Stomach (tissue), 9 donors: Measurements from ENCODE around the gene BRD9. TPM values are rescaled to one million over a fixed set of nuclear protein-coding genes. Genes with fewer than 3 reads are reported as not detected.

Experiments used
- DNase-seq, 2 donors: peaks; one replicate each; pipeline versions ENCODE4 v3.0.0 to v3.0.0-alpha.2; 2013 to 2019
- H3K27ac ChIP-seq, 5 donors: fragments of 200-600 bp in 4 of 5; sonication (generic) in 4 of 5; one replicate each; pipeline ENCODE4 v1.5.1; 2013 to 2019; ENCODE audit warnings: mild to moderate bottlenecking in 1 of 5, moderate library complexity in 1 of 5
- H3K27me3 ChIP-seq, 3 donors: fragments of 200-600 bp; sonication (generic); one replicate each; pipeline ENCODE4 v1.5.1; 2017 to 2019; ENCODE audit warnings: mixed run types in 1 of 3
- H3K36me3 ChIP-seq, 4 donors: fragments of 200-600 bp; sonication (generic); 1 replicate in 3 of 4; 2 replicates in 1 of 4; pipeline ENCODE4 v1.5.1; 2016 to 2019
- H3K4me1 ChIP-seq, 4 donors: fragments of 200-600 bp; sonication (generic); one replicate each; pipeline ENCODE4 v1.5.1; 2016 to 2019
- H3K4me3 ChIP-seq, 4 donors: fragments of 200-600 bp; sonication (generic) in 3 of 4; one replicate each; pipeline ENCODE4 v1.5.1; 2016 to 2019; ENCODE audit warnings: mild to moderate bottlenecking in 1 of 4
- H3K9me3 ChIP-seq, 4 donors: fragments of 200-600 bp; sonication (generic); one replicate each; pipeline ENCODE4 v1.5.1; 2016 to 2019
- CTCF ChIP-seq, 7 experiments: fragments of 450-650 bp in 4 of 7; fragments of 200-600 bp in 3 of 7; sonication (generic) in 3 of 7; IDR thresholded peaks; one replicate each; pipeline ENCODE4 v1.5.1; 2016 to 2019; ENCODE audit warnings: antibody characterized with exemption in 7 of 7, control low read depth in 2 of 7, mild to moderate bottlenecking in 1 of 7
- EP300 ChIP-seq: sonication (generic); formaldehyde crosslinking; IDR thresholded peaks from one replicate; pipeline ENCODE4 v1.6.1; 2017; ENCODE audit warnings: antibody characterized with exemption
- POLR2A ChIP-seq, 4 donors: fragments of 450-650 bp; IDR thresholded peaks; one replicate each; pipeline ENCODE4 v1.6.1; 2016; ENCODE audit warnings: antibody characterized with exemption in 4 of 4, control low read depth in 2 of 4, mild to moderate bottlenecking in 1 of 4, moderate library complexity in 1 of 4
- POLR2AphosphoS5 ChIP-seq, 3 donors: sonication (generic); formaldehyde crosslinking; IDR thresholded peaks; one replicate each; pipeline ENCODE4 v1.6.1; 2016; ENCODE audit warnings: antibody characterized with exemption in 3 of 3
- WGBS, 5 donors: extraction: QIAGEN DNeasy Blood & Tissue Kit in 3 of 5; methylation state at CpG; one replicate each; pipeline versions ENCODE4 v1.1.5 to v1.1.7; 2013 to 2018; 5-methylcytosine and 5-hydroxymethylcytosine counted together
- intact Hi-C: fragments of 100-400 bp; cut with DNase I; formaldehyde crosslinking; loops from one replicate; pipeline ENCODE4 v1.15.1; 2023; ENCODE audit warnings: low total_unique reads
- polyA plus RNA-seq, 3 donors: library from polyadenylated mRNA; stranded (reverse); fragments of 200-250 nt; gene quantifications; one replicate each; pipeline ENCODE4 v1.2.3, GENCODE V29; 2013
- total RNA-seq, 5 donors: library from RNA; depleted of rRNA; stranded (reverse); fragments of >200 nt; gene quantifications; one replicate each; pipeline versions ENCODE4 v1.1.0 to v1.2.3, GENCODE V29; 2014 to 2016
- donor health status: healthy with polysubstance abuse.
- donor health status: Bipolar disorder and iron deficiency.
- donor health status: healthy.

BRD9 gene
- total and polyA plus RNA-seq, 8 donors: 16.2 to 152 (median 40.0) TPM

DNA sequence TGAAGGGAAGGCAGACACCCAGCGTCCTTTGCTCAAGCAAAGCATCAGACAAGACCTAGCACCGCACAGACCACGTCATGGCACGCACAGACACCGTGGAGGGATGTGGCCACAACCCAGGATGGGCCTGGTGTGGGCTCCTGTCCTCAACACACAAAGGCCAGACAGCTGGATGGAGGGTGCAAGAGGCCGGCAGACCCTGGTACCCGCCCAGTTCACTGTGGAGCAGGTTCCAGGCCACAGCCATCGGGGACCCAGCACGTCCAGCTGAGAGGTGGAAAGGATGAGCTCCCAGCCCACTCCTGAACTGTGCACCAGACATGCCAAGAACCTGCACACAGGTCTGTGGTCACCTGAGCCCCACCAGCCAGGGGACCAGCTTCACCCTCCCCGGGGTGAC lies 26.8 kb downstream of the BRD9 start:
- WGBS, 5 donors: 85 to 95% (median 92%) methylated on average over 5 to 10 of the region's 10 CpGs
- intact Hi-C loops: no loop called here
- Histone ChIP-seq H3K27me3 (no peaks in the 10 kb centered on the region), H3K9me3 (no peaks in the 10 kb centered on the region), H3K4me1 (peaks cover 0 to 5% (median 0%) of the 10 kb centered on the region in 4 donors), H3K27ac (no peak overlapping the region), H3K4me3 (no peak overlapping the region), H3K36me3 (peaks cover 68 to 95% (median 91%) of the 10 kb centered on the region in 4 donors)
- TF ChIP-seq EP300 (no peak), CTCF (IDR thresholded peaks at IDR 0.05) (no peak), POLR2A (IDR thresholded peaks at IDR 0.05) (no peak), POLR2AphosphoS5 (IDR thresholded peaks at IDR 0.05) (no peak)
- DNase-seq: no peak

- 79 to 91% (median 89%) methylated on average over 14 to 24 of the region's 24 CpGs for WGBS, 5 donors
- Histone ChIP-seq H3K27me3 (no peaks in the 10 kb centered on the region), H3K4me3 (no peak overlapping the region), H3K36me3 (peaks cover 62 to 92% (median 89%) of the 10 kb centered on the region in 4 donors), H3K9me3 (no peaks in the 10 kb centered on the region), H3K4me1 (peaks cover 0 to 5% (median 0%) of the 10 kb centered on the region in 4 donors), H3K27ac (no peak overlapping the region)
- no peak for DNase-seq
- no peak for TF ChIP-seq POLR2A (IDR thresholded peaks at IDR 0.05)
- no peak for TF ChIP-seq CTCF (IDR thresholded peaks at IDR 0.05)
- no peak for TF ChIP-seq POLR2AphosphoS5 (IDR thresholded peaks at IDR 0.05)
- no peak for TF ChIP-seq EP300
- intact Hi-C loops: no loop called here
These were observed 27.5 kb downstream of the BRD9 start for GRCh38 chr5:865168-865521.

GRCh38 chr5:864492-865167 lies 28.0 kb downstream of the BRD9 start:
- H3K4me3 ChIP-seq: no peak overlapping the region
- H3K36me3 ChIP-seq: peaks cover 56 to 92% (median 88%) of the 10 kb centered on the region in 4 donors
- no peak for TF ChIP-seq POLR2A (IDR thresholded peaks at IDR 0.05)
- TF ChIP-seq EP300: no peak
- TF ChIP-seq POLR2AphosphoS5 (IDR thresholded peaks at IDR 0.05): no peak
- no peak for TF ChIP-seq CTCF (IDR thresholded peaks at IDR 0.05)
- H3K9me3 ChIP-seq: no peaks in the 10 kb centered on the region
- intact Hi-C loops: no loop called here
- no peaks in the 10 kb centered on the region for H3K27me3 ChIP-seq
- DNase-seq: no peak
- H3K27ac ChIP-seq: no peak overlapping the region
- H3K4me1 ChIP-seq: peaks cover 0 to 5% (median 0%) of the 10 kb centered on the region in 4 donors
- 71 to 81% (median 77%) methylated on average over 12 to 15 of the region's 15 CpGs for WGBS, 5 donors

GRCh38 chr5:863244-863805 lies 29.3 kb downstream of the BRD9 start:
- H3K27me3 ChIP-seq: no peaks in the 10 kb centered on the region
- DNase-seq: no peak
- no peak for TF ChIP-seq POLR2A (IDR thresholded peaks at IDR 0.05)
- TF ChIP-seq CTCF (IDR thresholded peaks at IDR 0.05): no peak
- no peak for TF ChIP-seq POLR2AphosphoS5 (IDR thresholded peaks at IDR 0.05)
- TF ChIP-seq EP300: no peak
- WGBS, 5 donors: 88 to 95% (median 92%) methylated on average over 15 to 16 of the region's 16 CpGs
- H3K4me1 ChIP-seq: peaks cover 0 to 5% (median 0%) of the 10 kb centered on the region in 4 donors
- H3K4me3 ChIP-seq: no peak overlapping the region
- H3K9me3 ChIP-seq: no peaks in the 10 kb centered on the region
- peaks cover 43 to 85% (median 76%) of the 10 kb centered on the region in 4 donors for H3K36me3 ChIP-seq
- intact Hi-C loops: no loop called here
- no peak overlapping the region for H3K27ac ChIP-seq
